Activated T-cell treated with anti-CD3 and anti-CD28 coated beads, Interleukin-2, amount 50 U/mL, for 1 hour (primary cell): ENCODE results near the gene NTSR1.
A peak's percentile ranks its signal among the peaks of the same experiment; 100 is the strongest.

ENCODE experiments used
- DNase-seq: peaks from one replicate; pipeline ENCODE4 v3.0.0-alpha.2; 2020

Gene NTSR1

DNA sequence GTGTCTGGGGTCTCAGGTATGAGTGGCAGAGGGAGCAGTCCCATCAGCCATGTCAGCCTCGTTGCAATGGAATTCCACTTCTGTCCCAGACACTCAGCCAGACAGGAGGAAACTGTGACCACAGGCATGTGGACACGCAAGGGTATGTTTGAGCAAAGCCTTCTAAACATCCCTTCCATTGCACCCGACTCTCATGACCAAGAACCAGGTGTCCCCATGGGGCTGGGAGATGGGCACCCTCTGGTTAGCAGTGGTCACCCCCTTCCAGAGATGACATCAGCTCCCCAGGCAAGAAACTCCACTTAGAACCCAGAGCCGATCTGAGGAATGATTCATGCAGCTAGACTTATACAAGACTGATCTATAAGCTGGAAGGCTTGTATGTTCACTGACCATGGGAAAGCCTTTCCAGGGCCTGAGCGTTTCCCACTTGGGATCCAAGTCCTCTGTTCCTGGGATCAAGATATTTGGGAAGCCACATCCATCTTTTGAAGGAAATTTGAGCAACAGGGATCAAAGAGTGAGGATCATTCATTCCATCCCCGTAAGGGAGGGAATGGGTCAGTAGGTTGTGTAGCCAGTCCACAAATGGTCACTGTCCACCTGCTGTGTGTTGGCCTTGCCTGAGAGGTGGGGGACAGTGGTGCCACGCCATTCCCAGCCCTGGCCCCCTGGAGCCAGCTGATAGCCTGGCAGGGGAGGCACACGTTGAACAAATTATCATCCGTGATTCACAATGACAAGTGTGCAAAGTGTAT lies 83.7 kb downstream of the NTSR1 start:
- no peak for DNase-seq

DNA sequence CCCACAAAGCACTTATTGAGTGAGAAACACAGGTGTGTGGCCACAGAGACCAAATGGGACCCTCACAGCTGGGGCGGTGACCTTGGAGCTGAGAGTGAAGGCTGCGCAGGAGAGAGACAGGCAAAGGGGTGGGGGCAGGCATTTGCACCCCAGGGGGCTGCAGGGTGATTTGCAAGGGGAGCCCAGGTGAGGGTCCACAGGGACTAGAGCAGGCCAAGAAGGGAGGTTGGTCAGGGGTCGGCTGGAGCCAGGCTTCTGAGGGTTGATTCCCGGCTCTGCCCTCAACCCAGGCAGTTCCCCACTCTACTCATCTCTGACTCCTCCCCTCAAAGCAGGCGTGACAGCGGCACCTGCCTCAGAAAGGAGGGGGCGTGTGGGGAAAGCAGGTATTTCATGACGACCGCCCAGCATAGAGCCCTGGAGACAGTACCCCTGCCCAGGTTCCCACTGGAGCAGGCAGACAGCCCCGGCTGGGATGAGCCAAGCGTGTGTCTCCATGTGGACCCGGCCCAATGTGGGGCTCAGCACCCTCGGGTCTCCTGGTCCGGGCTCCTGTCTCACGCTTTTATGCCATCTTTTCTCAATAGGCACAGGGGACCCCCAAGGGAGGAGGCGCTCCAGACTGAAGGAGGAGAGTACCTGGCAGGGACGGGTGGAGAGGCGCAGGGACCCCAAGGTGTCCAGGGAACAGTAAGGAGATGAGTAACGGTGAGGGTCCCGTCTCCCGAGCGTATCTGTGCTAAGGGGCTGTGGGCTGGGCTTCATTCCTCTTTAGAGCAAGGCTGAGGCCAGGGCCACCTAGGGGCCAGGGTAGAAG lies 84.5 kb downstream of the NTSR1 start:
- DNase-seq, result no peak

DNA sequence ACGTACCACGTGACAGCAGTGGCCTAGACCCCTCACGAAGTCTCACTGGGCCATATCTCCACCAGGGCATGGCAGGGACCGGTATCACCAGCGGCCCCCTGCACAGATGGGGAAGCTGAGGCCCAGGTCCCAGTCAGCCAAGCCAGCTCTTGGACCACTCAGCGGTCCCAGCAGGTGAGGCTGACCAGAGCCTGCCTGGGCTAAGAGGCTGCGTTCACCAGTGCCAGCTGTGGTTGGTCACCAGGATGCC lies 85.0 kb downstream of the NTSR1 start:
- no peak for DNase-seq

DNA sequence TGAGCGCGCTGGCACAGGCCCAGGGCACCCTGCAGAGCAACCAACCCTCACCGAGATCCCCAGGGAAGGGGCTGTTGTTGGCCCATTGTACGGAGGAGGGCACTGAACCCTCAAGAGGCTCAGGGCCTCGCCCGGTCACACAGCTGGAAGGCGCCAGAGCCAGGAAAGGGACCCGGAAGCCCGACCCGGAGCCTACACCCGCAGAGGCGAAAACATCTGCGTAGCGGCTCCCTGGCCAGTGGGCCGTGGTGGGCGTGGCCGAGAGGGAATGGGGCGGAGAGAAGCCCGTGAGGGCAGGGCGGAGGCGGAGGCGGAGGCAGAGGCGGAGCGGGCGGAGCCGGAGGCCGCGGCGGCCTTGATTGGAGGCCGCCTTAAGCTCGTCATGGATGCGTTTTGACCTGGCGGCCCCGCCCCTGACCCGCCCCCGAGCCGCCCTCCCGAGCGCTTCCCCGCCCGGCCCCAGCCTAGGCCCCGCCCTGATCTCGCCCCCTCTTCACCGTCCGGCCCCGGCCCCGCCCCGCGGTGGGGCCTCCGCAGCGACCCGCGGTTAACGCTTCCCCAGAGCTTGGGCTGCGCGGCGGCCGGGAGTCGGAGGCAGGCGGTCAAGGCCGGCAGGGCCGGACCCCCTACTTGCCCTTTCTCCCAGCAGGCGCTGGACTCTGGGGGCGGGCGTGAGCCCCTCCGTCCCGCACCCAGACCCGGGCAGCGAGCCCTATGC lies 85.5 kb downstream of the NTSR1 start:
- DNase-seq, result peak; percentile 95

DNA sequence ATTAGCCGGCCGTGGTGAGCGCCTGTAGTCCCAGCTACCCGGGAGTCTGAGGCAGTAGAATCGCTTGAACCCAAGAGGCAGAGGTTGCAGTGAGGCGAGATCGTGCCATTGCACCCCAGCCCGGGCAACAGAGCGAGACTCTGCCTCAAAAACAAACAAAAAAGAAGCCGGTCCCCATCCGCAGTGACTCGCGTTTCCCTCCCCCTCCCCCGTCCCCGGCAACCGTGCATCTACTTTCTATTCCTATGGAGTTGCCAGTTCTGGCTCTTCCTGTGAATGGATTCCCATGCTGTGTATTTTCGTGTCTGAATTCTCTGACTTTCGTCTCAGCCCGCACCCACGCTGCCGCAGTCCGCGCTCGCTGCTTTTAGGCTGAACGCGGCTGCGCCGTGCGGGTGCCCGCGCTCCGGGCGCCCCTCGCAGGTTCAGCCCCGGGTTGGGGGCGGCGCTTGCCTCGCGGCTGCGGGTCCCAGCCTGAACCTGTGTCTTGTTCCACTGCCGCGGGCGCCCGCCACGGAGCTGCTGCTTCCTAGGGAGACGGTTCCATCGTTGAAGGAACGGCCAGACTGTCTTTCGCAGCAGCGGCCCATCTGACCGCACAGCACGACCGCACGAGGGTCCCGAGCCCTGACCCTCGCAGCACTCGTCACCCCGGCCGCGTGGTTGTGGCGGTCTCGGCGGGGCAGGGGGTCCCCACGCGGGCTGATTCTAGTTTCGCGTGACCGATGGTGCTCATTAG lies 86.6 kb downstream of the NTSR1 start:
- DNase-seq, result peak; percentile 75

DNA sequence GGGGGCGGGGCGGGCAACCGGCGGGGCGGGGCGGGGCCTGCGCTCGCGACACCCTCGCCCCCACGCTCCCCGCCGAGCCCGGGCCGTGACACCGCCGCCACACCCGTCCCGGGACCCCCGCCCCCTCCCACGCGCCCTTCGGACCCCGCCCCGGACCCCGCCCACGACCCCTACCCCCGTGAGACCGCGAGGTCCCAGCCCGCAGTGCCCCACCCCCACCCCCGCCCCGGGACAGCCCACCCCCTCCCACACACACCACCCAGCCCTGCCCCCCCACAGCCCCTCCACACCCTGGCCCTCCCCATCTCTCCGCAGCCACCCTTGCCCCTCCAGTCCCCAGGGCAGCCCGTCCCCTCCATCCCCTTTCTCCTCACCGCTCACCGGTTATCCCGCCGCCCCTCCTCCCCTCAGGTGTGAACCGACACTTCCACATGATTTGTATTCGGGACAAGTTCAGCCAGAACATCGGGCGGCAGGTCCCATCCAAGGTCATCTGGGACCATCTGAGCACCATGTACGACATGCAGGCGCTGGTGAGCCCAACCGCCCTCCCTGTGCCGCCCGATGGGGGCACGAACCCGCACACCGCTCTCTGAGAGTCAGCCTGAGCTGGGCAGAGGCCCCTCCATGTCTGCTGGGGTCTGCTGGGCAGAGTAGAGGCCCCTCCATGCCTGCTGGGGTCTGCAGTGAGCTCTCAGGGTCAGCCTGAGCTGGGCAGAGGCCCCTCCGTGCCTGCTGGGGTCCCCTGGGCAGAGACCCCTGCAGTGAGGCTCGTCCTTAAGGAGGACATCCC lies 88.3 kb downstream of the NTSR1 start:
- DNase-seq, result no peak

DNA sequence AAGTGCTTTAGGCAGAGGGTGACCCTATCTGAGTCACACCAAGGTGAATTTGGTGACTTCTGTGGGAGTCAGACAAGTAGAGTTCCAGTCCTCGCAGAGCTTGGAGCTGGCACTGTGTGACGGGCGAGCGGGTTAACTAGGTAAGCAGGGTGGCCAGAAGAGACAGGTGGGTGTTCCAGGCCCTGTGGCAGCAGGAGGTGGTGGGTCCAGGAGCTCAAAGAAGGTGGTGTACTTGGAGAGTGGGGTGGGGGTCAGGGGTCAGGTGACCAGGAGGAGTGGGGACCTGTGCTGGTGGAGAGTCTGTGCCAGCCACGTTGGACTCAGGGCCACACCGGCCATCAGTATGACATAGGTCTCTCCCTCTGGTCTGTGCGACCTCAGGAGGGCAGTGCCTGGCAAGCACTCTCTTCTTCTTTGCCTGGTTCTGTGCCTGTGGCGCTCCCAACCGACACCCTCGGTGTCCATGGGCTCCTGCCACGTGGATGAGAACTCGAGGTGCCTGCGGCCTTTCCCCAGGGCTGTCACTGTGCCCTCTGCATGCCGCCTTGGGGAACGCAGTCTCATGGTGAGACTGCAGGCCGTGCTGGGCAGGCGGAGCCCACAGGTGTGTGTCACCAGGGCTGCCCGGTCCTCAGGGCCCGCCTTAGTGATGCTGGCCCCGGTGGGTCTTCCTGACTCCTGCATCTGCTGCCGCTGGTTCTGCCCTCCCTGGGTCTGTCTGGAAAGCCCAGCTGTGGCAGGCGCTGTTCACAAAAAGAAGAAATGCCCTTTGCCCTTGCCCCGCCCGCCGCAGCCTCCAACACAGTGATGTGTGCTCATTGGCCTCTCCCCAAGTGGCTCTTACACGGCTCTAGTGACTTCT lies 89.3 kb downstream of the NTSR1 start:
- DNase-seq, result no peak

DNA sequence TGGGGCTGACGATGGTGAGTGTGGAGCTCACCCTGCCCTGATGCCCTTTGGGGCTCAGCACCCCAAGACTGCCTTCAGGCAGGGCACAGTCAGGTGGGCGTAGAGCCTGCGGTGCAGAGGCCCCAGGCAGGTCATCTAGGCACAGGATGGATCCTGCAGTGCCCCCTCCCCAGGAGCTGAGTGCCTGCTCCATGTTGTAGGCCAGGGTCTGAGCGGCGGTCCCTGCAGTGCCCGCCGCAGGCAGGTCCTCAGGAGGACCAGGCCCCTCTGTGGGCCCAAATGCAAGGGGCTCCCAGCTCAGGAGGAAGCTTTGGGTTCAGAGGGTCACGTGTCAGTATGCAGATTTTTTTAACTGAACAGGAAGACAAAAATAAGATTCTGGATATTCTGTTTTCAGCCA lies 90.4 kb downstream of the NTSR1 start:
- no peak for DNase-seq

DNA sequence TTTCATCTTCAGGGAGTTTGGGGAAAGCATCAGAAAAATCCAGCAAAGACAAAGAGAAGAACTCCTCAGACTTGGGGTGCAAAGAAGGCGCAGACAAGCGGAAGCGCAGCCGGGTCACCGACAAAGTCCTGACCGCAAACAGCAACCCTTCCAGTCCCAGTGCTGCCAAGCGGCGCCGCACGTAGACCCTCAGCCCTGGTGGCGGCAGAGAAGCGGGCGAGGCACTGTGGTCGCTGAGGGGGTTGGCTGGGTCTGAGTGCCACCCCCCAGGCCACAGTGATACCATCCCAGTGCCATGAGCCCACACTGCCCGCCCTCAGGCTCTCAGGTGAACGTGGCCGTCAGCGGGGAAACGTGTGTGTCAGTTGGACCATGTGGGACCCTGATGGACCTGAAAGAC lies 90.8 kb downstream of the NTSR1 start:
- DNase-seq, result no peak

DNA sequence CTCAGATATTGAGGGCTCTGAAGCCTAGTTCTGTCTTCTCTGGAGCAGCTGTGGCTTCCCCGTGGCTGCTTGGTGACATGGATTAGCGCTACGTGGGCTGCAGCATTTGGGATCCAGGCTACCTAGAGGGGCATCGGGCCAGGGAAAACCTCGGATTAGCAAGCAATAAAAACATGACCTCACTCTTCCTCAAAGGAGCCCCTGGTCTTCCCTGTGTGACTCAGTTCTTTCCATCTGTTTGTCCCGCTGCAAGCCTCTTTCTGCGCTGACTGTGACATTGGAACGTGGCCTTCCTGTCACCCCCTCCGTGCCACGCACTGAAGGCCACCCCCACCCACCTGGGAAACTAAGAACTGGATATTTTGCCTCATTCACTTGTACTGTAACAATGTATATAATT lies 91.2 kb downstream of the NTSR1 start:
- DNase-seq, result no peak

DNA sequence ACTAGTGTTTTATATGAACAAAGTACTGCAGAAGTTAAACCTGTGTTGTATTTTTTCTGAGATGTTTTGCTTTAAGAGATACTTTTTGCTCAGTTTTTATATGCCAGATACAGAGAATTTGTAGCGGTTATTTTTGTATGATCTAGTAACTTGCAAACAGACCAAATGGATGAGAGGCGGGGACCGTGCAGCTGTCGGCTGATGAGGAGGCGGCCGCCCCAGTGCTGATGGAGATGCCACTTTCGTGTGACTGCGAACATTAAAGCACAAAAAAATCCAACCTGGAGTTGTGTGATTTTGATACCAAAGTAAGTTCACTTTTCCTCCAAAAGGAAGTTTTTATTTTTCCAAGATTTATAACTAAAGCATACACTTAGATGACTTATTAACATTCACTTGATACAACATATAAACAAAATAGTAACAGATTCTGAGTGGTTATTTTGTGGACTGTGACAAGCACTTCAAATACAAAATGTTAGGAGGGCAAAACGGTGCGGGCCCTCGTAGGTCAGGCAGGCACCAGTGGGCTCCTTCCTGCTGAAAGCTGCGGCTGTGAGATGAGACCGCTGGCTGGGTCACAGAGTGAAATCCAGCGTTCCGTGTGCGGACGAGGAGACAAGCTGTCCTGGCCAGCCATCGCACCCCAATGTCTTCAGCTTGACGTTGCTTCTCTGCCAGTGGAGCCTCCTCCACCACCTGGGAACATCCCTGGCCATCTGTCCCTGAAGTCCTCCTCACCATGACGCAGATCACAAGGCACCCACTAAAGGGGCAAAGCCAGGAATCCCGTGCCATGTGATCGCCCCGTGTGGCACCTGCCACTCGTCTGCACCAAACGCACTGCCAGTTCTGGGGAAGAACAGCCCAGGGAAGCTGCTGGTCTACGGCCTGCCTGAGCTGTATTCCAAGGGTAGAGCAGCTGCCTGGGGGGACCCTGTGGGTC lies 92.0 kb downstream of the NTSR1 start:
- no peak for DNase-seq

DNA sequence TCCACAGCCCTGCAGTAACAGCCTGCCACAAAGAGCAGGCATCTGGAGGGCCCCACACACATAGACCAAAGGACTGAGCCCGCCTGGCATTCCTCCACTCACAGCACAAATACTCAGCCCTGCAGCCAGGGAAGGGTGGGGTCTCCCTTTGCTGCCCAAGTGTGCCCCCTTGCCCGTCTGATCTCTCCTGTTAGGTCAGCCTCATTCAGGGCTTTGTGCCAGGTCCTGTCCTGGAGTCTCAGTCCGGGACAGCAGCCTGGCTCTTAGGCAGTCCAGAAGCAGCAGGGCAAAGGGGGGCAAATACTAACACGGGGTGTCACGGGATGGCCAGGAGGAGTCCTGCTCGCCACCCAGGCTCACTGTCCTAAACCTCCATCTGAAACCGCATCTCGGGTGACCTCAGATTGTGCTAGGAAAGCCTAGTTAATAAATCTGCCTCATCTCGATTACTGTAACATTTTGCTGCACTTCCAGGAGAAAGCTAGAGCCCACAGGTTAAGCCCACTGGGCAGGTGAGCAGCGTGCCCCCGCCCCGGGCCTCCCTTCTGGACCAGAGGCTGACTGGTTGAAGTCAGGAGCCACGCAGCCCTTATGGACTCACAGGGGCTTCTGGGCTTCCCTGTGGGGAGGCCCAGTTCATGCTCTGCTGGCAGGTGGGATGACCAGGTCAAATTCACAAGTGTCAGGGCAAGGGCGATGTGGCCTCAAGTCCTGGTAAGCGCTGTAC lies 92.8 kb downstream of the NTSR1 start:
- DNase-seq, result no peak

DNA sequence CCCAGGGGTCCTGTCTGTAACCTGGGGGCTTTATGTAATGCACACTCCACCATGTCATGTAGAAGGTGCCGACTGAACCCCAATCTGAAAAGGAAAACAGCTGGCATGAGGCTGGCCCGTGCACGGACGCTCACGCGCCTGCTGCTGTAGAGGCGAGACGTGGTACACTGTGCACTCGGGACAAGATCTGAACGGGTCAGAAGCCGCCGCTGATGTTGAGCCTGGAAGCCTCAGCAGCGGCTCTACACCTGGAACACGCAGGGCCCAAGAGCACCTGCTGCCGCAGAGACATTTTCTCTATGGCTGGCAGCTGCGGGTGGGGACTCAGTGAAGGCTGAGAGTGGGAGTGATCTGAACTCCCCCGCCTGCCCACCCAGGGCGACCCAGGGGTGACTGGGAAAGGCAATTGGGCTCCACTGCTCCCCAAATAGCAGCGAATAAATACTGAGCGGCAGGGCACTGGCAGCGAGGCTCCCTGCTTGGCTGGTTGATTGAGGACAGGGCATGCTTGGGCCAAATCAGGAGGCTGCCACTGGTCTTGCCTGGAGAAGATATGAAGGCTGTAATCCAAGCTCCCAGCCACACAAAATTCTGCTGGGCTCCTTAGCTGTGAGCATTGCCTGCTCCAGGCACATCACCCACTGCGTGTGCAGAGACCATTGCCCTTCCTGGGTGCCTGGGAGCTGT lies 93.5 kb downstream of the NTSR1 start:
- no peak for DNase-seq

DNA sequence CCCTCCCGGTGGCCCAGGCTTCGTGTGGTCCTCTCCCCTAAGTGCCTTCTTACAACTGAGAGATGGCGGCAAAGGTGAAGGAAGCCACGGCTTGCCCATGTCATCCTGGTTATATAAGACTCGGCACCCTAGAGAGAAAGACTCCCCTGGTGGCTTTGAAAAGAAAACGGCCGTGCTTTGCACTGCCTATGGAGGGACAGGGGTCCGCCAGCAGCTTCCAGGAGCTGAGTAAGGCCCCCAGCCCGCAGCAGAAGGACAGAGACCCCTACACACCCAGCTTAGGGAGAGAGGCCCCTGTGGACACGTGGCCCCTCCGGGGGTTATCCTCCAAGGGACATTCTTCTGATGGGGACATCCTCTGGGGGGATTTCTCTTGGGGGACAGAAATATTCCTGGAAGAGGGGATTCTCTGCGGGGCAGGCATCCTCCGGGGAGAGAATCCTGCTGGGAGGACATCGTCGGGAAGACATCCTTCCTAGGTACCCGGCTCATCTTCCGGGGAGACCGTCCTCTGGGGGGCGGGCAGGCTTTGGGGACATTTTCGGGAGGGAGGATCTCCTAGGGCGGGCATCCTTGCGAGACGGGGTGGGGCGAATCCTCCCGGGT lies 95.5 kb downstream of the NTSR1 start:
- DNase-seq, result no peak

DNA sequence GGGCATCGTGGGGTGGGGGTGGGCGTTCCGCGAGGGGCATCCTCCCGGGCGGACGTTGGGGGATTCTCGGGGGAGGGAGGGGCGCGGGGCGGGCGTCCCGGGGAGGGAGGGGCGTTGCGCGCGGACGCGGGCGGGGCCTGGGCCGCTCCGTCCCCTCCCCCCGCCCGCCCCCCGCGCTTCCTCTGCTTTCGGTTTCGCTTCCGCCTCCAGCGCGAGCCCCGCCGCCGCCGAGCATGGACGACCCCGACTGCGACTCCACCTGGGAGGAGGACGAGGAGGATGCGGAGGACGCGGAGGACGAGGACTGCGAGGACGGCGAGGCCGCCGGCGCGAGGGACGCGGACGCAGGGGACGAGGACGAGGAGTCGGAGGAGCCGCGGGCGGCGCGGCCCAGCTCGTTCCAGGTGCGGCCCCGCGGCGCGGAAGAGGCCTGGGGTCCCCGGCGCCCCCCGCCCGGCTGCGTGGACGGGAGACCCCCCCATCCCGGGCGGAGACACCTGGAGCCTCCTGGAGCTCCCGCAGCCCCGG lies 96.1 kb downstream of the NTSR1 start, which contains the start of gene OGFR:
Gene OGFR (plus strand): TSS at position 209 of the 528 bp plus-strand sequence. CDS start 25 bp downstream, at position 234.
- peak; percentile 77 for DNase-seq

DNA sequence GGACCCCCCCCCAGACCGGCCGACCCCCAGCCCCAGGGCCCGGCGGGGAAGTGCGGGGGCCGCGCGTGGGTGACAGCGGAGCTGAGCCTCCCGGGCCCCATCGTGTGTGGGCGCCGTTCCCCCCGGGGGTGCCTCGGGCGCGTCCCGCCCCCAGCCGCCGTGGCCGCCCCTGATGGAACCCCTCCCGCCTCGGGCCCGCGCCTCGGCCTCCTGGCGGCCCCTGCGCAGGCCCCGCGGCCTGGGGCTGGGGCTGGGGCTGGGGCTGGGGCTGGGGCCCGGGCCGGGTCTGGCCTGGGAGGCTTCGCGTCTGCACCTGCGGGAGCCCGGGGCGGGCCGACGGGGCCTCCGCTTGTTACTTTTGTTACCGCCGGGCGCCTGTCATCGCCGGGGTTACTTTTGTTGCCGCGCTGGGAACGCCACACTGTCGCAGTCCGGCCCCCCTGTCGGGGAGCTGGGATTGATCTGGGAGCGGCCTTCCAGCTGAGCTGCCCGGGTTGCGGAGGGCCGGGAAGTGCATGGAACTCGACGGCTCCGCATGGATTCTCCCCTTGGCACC lies 96.6 kb downstream of the NTSR1 start:
- peak; percentile 49 for DNase-seq

DNA sequence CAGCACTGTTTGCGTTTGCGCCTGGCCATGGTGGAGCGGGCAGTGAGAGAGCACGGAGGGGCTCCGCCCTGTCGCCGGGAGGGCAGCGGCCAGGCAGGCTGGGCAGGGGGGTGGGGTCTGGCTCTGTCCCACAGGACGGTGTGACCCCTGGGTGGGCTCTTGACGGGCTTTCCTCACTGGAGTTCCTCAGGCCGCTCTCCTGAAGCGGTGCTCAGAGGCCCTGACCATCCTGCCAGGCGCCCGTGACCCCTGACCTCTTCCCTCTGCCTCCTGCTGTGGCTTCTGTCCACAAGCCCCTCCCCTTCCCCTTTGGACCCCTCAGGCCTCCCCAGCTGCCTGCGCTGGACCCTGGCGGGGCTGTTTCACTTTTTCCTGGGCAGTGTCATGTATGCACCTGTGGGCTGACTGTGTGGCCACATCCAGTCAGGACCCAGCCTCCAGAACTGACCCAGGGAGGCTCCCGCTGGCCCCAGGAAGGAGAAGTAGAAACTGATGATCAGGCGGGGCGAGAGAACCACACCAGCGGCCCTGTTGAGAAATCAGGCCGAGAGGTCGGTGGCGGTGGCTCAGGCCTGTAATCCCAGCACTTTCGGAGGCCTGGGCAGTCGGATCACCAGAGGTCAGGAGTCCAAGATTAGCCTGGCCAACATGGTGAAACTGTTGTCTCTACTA lies 97.2 kb downstream of the NTSR1 start:
- DNase-seq, result no peak
